GM10266 (cell line): ENCODE measurements around the gene EMP1.

Experiments
- DNase-seq: peaks from one replicate; pipeline ENCODE4 v3.0.0; 2012; ENCODE audit errors: extremely low spot score
- CTCF ChIP-seq: IDR thresholded peaks from 2 replicates; pipeline ENCODE4 v1.5.1; 2012; ENCODE audit warnings: mild to moderate bottlenecking, low read depth; ENCODE audit not compliant: control insufficient read depth, insufficient read depth; ENCODE audit errors: missing control alignments

The EMP1 gene

GRCh38 chr12:13222076-13222475, 25.6 kb downstream of the EMP1 start:
- no peak for TF ChIP-seq CTCF
- DNase-seq, result no peak

GRCh38 chr12:13223179-13223804, 26.8 kb downstream of the EMP1 start:
- no peak for DNase-seq
- no peak for TF ChIP-seq CTCF

- DNase-seq, result no peak
- TF ChIP-seq CTCF, result no peak
Measured at GRCh38 chr12:13223941-13224340, 27.4 kb downstream of the EMP1 start.

- no peak for DNase-seq
- TF ChIP-seq CTCF, result no peak
Measured at GRCh38 chr12:13227191-13227590, 30.7 kb downstream of the EMP1 start.

- no peak for DNase-seq
- TF ChIP-seq CTCF, result no peak
Measured at GRCh38 chr12:13228579-13228978, 32.1 kb downstream of the EMP1 start.

GRCh38 chr12:13229504-13229903, 33.0 kb downstream of the EMP1 start:
- TF ChIP-seq CTCF, result no peak
- DNase-seq, result no peak

- DNase-seq, result no peak
- TF ChIP-seq CTCF, result no peak
Measured at GRCh38 chr12:13230500-13230899, 34.0 kb downstream of the EMP1 start.
